Measurements from ENCODE around the gene SLC19A1.

The SLC19A1 gene

GRCh38 chr21:45466330-45467220 lies 75.7 kb downstream of the SLC19A1 start:
- DNase-seq (ENCODE audit: low read depth), result no peak

- DNase-seq (ENCODE audit: low read depth), result no peak
Measured at GRCh38 chr21:45465611-45466329, 76.5 kb downstream of the SLC19A1 start.

- DNase-seq (ENCODE audit: low read depth), result no peak
Measured at GRCh38 chr21:45465105-45465504, 77.1 kb downstream of the SLC19A1 start.

GRCh38 chr21:45464309-45464708 lies 77.9 kb downstream of the SLC19A1 start:
- no peak for DNase-seq (ENCODE audit: low read depth)

GRCh38 chr21:45463871-45464270 lies 78.4 kb downstream of the SLC19A1 start:
- no peak for DNase-seq (ENCODE audit: low read depth)

GRCh38 chr21:45461806-45462341 lies 80.4 kb downstream of the SLC19A1 start:
- no peak for DNase-seq (ENCODE audit: low read depth)

GRCh38 chr21:45461369-45461750 lies 80.9 kb downstream of the SLC19A1 start:
- DNase-seq (ENCODE audit: low read depth), result no peak

GRCh38 chr21:45460611-45461368 lies 81.5 kb downstream of the SLC19A1 start:
- peak; percentile 28 for DNase-seq (ENCODE audit: low read depth)

GRCh38 chr21:45460011-45460565 lies 82.2 kb downstream of the SLC19A1 start:
- DNase-seq (ENCODE audit: low read depth), result no peak

GRCh38 chr21:45459171-45460010 lies 82.8 kb downstream of the SLC19A1 start:
- DNase-seq (ENCODE audit: low read depth), result no peak

GRCh38 chr21:45458281-45459170 lies 83.7 kb downstream of the SLC19A1 start:
- no peak for DNase-seq (ENCODE audit: low read depth)

GRCh38 chr21:45457832-45458172 lies 84.4 kb downstream of the SLC19A1 start:
- DNase-seq (ENCODE audit: low read depth), result no peak

GRCh38 chr21:45457161-45457831 lies 84.9 kb downstream of the SLC19A1 start:
- no peak for DNase-seq (ENCODE audit: low read depth)

GRCh38 chr21:45456584-45457160 lies 85.6 kb downstream of the SLC19A1 start:
- no peak for DNase-seq (ENCODE audit: low read depth)

- no peak for DNase-seq (ENCODE audit: low read depth)
Measured at GRCh38 chr21:45455674-45456583, 86.3 kb downstream of the SLC19A1 start.

- peak; percentile 9 for DNase-seq (ENCODE audit: low read depth)
Measured at GRCh38 chr21:45454926-45455673, 87.1 kb downstream of the SLC19A1 start.

Measured in stromal cell of bone marrow (primary cell).